ENCODE results near the gene NPAS3. TPM values are rescaled to one million over a fixed set of nuclear protein-coding genes. Genes with fewer than 3 reads are reported as not detected.

The NPAS3 gene
- total RNA-seq, 1 donor from 2014 or later, result 5.2 TPM

GRCh38 chr14:33782923-33783322 lies 844.2 kb downstream of the NPAS3 start:
- no peak overlapping the region for H3K27ac Mint-ChIP-seq
- H3K4me1 Mint-ChIP-seq, result peaks cover 37% of the 10 kb centered on the region
- no peak for DNase-seq (ENCODE audit: low spot score in 2 of 2, unreplicated experiment in 2 of 2)
- no peak for TF ChIP-seq CTCF (IDR thresholded peaks at IDR 0.05; ENCODE audit: unreplicated experiment)
- no peak overlapping the region for H3K4me3 Mint-ChIP-seq
- no peaks in the 10 kb centered on the region for H3K9me3 Mint-ChIP-seq
- H3K27me3 Mint-ChIP-seq (ENCODE audit: low read depth), result peaks cover 27% of the 10 kb centered on the region
- H3K36me3 Mint-ChIP-seq, result no peaks in the 10 kb centered on the region

GRCh38 chr14:33786091-33786825 lies 847.6 kb downstream of the NPAS3 start:
- DNase-seq (ENCODE audit: low spot score in 2 of 2, unreplicated experiment in 2 of 2), result no peak
- Mint-ChIP-seq H3K9me3 (no peaks in the 10 kb centered on the region), H3K4me1 (peaks cover 27% of the 10 kb centered on the region), H3K27ac (no peak overlapping the region), H3K27me3 (ENCODE audit: low read depth) (peaks cover 53% of the 10 kb centered on the region), H3K4me3 (no peak overlapping the region), H3K36me3 (no peaks in the 10 kb centered on the region)
- no peak for TF ChIP-seq CTCF (IDR thresholded peaks at IDR 0.05; ENCODE audit: unreplicated experiment)

- no peak for TF ChIP-seq CTCF (IDR thresholded peaks at IDR 0.05; ENCODE audit: unreplicated experiment)
- H3K4me3 Mint-ChIP-seq, result no peak overlapping the region
- H3K9me3 Mint-ChIP-seq, result no peaks in the 10 kb centered on the region
- H3K4me1 Mint-ChIP-seq, result peaks cover 33% of the 10 kb centered on the region
- H3K27ac Mint-ChIP-seq, result no peak overlapping the region
- no peaks in the 10 kb centered on the region for H3K36me3 Mint-ChIP-seq
- DNase-seq (ENCODE audit: low spot score in 2 of 2, unreplicated experiment in 2 of 2), result no peak
- peaks cover 66% of the 10 kb centered on the region for H3K27me3 Mint-ChIP-seq (ENCODE audit: low read depth)
These were observed 849.5 kb downstream of the NPAS3 start for GRCh38 chr14:33788161-33788560.

- Mint-ChIP-seq H3K27ac (no peak overlapping the region), H3K9me3 (no peaks in the 10 kb centered on the region), H3K36me3 (no peaks in the 10 kb centered on the region), H3K27me3 (ENCODE audit: low read depth) (peaks cover 80% of the 10 kb centered on the region), H3K4me1 (peaks cover 39% of the 10 kb centered on the region), H3K4me3 (no peak overlapping the region)
- no peak for DNase-seq (ENCODE audit: low spot score in 2 of 2, unreplicated experiment in 2 of 2)
- no peak for TF ChIP-seq CTCF (IDR thresholded peaks at IDR 0.05; ENCODE audit: unreplicated experiment)
These were observed 852.3 kb downstream of the NPAS3 start for GRCh38 chr14:33790996-33791395.

GRCh38 chr14:33792009-33792719 lies 853.5 kb downstream of the NPAS3 start:
- peaks cover 81% of the 10 kb centered on the region for H3K27me3 Mint-ChIP-seq (ENCODE audit: low read depth)
- no peak overlapping the region for H3K27ac Mint-ChIP-seq
- H3K4me3 Mint-ChIP-seq, result no peak overlapping the region
- H3K9me3 Mint-ChIP-seq, result no peaks in the 10 kb centered on the region
- TF ChIP-seq CTCF (IDR thresholded peaks at IDR 0.05; ENCODE audit: unreplicated experiment), result no peak
- H3K4me1 Mint-ChIP-seq, result peaks cover 38% of the 10 kb centered on the region
- H3K36me3 Mint-ChIP-seq, result no peaks in the 10 kb centered on the region
- no peak for DNase-seq (ENCODE audit: low spot score in 2 of 2, unreplicated experiment in 2 of 2)

Measured in mesothelial cell of epicardium (in vitro differentiated cells).